NCI-H82 treated with DMSO at 0.1 percent for 48 hours (cell line): ENCODE data around the gene SERTAD2.

ENCODE experiments used
- DNase-seq: peaks from one replicate; lab custom pipeline; 2025; ENCODE audit not compliant: unreplicated experiment; lab: John Stamatoyannopoulos, UW

Gene SERTAD2

DNA sequence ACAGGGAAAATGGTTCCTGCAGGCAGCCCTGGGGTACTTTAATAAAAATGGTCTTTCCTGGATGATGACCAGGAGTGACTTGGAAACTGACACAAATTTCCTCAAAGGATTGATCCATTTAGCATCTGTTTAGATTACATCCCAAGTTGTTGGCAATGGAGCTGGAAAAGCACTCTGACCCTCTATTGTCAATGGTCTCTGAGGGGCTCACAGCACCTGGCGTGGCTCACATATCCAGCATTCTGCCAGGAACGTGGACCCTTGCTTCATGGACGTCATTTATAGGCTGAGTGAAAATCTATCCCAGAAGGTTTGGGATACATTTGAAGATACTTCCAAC is 43.8 kb downstream of the SERTAD2 start:
- no peak for DNase-seq

DNA sequence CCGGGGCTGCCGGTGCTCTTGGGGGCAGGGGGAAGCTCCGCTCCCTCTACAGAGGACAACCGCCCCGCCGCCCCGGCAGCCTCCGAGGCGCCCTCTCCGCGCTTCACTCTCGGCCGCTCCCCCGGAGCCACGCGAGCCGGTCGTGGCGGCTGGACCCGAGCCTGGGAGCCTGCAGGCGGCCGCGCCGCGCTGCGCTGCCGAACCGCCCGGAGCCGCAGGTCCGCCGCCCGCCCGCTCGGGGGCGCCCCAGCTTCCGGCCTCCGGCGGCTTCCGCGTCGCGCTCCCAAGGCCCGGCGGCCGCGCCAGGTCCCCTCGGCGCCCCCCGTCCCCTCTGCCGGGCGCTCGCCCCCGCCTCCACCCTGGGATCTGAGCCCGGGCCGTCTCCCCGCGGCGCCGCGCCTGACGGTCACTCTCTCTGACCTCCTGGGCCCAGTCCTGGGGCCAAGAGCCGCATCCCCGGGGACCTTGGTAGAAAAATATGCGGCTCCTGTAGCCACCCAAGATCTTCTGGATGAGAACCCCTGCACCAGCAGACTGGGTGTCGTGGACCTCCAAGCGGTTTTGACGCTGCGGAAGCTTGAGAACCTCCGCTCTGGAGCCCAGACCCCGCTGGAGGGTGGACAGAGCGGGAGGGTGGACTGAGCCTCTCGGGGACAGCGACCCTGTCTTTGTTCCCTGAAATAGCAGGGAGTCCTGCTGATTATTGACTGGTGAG is 44.3 kb downstream of the SERTAD2 start:
- DNase-seq, result no peak

DNA sequence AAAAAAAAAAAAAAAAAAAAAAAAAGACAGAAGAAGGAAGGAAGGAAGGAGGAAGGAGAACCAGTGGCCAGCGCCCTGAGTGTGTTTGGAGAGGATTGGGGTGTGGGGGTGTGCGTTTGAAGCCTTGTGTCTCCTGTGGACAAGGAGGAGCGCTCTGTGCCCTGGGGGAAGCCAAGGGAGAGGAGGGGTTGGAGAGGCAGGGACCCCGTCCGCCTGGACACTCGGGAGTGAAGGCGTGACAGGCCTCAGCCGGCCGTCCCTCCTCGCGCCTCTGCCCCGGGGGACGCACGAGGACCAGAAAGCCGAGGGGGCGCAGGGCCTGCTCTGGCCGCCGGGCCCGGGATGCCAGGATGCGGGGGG is 44.9 kb downstream of the SERTAD2 start:
- DNase-seq, result no peak

DNA sequence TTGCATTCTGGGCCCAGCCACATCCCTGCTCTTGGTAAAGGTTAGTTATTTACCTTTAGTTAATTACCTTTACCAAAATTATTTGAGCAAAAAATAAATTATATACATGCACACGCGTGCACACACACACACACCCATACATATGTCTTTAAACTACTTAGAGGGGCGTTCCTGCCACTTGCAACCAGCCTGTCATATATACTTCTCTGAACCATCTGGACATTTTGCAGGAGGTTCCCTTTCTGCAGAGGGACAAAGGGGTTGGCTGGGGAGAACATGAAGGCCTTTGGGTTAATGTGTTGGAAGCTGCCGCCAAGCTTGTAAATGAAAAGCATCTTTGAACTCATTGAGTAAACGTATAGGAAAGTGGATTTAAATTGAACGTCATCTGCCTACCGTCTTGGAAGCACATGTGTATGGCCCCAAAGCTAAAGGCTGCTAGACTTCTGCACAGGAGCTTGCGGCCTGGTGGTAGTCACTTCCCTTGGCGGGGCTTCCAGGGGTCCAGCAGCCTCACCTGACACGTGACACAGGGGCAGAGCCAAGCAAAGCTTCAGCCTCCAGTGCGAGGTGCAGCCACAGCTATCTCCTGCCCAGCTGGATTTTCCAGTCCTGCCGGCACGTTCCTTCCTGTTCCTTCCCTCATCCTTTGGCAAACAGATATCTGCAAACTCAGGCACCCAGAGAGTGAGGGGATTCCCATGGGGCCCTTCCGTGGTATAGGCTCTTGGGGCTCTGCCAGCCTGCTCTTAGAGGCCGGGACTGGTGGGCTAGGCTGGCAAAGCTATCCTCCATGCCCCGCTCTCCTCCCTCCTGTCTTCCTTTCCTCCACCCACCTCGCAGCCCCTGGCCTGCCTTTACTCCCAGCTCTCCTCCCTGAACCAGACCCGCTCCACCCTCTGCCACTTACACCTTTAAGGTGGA is 46.1 kb downstream of the SERTAD2 start:
- no peak for DNase-seq

DNA sequence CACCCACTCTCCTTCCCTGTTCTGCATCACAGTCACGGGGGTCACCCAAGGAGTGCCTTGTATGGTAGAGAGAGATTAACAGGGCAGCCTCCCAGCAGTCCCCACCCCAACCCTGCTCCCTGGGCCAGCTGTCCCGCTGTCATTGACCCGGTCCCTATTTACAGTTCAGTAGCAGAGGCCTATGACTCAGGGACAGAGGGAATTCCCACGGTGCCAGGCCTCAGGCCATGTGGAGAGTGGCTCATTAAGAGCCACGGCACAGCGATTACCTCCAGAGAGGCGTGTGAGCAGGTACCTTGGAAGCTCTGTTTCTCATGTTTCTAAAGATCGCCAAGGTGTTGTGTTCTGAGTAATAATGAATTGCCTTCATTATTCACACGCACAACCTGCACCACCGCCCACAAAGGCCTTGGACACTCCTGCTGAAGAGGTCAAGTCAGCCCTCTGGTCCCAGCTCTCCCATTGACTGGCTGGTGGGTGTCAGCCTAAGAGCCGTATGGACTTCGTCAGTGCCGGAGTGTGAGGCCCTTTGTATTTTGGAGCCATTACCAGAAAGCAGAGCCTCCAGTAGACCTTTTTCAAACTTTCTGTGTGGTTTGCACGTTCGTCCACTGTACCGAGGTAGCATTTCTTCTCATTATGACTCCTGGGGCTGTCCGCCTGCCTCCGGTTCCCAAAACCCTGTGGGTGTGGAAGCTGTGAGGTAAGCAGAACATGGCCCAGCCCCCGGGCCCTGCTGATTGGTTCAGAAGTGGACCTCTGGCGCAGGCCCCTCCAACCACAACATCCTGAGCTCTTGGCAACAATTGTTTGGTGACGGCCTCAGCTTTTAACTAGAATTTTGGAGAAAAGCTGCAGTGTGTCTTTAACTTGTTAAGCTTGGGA is 47.0 kb downstream of the SERTAD2 start:
- no peak for DNase-seq

DNA sequence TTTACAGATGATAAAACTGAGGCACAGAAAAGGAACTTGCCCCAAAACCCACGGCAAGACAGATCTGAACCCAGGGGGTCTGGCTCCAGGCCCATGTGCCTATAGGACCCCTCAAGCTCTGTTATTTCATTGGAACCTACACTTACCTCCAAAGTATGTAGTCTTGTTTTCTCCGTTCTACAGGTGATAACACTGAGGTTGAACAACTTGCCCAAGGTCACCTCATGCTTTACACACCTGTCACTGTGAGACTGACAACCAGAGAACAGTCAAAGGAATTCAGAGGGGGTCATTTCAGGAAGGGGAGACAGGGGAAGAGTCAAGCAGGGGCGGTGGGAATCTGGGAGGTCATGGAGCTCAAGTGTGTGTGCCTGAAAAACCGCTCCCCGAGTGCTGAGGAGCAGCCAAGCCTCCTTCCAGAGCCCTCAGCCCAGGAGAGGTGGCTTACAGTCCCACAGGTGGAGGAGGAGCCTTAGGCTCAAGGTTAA is 47.7 kb downstream of the SERTAD2 start:
- no peak for DNase-seq

DNA sequence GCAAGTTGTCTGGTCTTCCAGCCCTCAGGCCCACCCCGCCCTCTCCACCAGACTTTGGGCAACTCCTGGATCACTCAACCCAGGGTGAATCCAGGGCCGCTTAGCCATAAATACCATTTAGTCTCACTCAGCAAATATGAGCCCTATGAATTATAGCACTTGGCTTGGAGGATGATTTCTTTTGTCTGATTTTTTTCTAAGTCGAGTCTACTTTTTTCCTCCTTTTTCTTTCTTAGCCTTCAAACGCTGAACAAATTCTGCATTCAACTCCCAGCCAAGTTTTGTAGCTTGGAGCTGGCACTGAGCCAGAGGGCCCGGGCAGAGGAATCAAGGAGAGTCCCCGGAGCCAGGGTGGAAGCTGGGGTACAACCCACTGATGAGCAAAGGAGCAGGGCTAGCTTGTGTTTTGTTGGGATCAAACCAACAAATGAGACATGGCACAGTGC is 48.7 kb downstream of the SERTAD2 start:
- no peak for DNase-seq

DNA sequence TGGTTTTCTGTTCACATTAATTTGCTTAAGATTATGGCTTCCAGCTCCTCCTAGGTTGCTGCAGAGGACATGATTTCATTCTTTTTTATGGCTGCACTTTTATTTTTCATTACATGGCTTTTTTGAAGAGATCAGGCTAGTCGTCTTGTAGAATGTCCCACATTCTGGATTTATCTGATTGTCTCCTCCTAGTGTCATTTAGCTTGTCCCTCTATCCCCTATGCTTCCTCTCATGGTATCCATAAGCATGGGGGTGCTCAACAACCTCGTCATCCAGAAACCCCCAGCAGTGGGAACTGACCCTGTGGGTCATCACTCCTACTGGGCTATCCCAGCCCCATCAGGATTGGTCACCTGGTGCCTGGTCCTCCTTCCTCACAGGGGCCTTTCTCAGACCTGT is 49.6 kb downstream of the SERTAD2 start:
- no peak for DNase-seq

DNA sequence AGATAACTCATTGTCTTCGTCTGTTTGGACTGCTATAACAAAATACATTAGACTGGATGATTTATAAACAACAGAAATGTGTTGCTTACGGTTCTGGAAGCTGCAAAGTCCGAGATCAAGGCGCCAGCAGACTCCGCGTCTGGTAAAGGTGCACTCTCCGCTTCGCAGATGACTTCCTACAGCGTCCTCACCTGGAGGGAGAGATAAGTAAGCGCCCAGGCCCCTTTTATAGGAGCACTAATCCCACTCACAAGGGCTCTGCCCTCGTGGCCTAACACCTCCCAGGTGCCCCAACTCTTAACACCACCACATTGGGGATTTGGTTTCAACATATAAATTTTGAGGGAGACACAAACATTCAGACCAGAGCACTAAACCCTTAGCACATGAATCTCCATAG is 51.3 kb downstream of the SERTAD2 start:
- no peak for DNase-seq

DNA sequence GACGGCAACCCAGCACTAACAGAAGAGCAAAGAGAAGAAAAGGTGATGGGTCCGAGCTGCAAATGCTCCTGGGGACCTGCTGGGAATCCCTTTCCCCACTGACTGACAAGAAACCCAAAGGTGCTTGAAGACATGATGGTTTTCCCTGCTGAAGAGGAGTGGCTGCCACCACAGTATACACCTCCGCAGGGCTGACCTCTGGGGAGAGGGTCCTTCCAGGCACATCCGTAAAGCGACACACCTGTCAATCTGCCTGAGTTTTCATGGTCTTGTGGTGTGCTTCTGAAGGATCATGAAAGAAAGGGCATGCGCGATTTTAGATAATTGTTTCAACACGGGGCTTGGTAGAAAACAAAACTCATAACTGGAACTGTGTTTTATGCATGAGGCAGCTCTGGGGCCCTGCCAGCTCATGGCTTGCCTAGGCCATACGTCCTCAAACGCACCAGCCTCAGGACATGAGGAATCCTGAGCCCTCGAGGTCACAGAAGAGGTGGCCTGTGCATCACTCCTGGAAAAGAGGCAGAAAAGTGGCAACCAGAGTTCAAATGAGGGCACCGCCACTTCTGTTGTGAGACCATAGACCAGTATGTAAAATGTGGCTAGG is 51.8 kb downstream of the SERTAD2 start:
- no peak for DNase-seq

DNA sequence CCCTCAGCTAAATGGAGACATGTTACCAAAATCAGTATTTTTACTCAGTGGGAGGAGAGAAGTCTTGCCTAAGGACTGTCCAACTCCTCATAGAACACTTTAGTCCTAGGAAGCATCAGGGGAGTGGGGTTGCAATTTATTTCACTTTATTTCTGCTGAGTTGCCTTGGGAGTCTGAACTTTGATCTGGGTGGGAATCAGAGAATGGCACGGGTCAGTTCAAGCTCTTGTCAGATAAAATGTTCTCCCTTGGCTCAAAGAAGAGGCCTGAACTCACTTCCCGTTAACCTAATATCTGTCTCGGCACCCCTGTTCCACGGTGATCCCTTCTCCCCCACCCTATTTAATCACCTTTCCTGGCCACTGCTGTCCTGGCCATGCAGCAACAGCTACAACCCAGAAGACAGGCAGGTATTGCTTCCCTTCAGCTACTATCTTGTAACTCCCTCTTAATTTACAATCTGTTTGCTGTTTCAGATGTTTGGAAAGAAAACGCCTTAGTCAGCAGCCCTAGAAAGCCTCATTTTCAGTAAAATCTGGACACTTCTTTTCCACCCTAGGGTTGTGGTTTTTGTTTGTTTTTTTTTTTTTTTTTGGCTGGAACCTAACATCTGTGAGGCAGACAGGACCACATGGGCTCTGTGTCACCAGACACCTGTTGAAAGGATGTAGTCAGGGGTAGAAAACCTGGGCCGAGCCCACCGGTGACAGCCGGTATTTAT is 52.5 kb downstream of the SERTAD2 start:
- no peak for DNase-seq

DNA sequence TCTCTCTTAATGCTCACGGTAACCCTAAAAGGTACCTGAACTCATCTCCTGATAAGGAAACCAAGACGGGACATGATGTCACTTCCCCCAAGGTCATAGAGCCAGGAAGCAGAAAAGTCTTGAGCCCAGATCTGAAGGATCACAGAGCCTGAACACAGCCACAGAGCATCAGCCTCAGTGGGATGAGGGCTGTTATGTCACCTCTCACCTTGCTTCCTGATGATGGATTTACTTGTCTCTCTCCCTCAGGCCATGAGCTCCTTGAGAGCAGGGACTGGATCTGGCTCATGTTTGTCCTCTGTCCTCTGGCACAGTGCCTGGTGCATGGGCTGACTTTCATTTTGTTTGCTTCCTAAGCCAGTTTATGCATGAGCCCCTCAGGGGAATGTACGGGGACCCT is 54.2 kb downstream of the SERTAD2 start:
- no peak for DNase-seq

DNA sequence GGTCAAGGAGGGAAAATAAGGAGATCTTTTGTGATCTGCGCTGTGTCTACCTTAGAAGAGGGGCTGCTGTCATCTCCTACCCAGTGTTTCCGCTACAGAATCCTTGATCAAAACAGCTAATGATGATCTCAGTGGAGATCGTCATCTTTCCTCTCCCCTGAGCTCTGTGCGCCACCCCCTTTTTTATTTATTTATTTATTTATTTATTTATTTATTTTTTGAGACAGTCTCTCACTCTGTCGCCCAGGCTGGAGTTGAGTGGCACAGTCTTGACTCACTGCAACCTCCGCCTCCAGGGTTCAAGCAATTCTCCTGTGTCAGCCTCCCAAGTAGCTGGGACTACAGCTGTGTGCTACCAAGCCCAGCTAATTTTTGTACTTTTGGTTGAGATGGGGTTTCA is 55.5 kb downstream of the SERTAD2 start:
- DNase-seq, result no peak

DNA sequence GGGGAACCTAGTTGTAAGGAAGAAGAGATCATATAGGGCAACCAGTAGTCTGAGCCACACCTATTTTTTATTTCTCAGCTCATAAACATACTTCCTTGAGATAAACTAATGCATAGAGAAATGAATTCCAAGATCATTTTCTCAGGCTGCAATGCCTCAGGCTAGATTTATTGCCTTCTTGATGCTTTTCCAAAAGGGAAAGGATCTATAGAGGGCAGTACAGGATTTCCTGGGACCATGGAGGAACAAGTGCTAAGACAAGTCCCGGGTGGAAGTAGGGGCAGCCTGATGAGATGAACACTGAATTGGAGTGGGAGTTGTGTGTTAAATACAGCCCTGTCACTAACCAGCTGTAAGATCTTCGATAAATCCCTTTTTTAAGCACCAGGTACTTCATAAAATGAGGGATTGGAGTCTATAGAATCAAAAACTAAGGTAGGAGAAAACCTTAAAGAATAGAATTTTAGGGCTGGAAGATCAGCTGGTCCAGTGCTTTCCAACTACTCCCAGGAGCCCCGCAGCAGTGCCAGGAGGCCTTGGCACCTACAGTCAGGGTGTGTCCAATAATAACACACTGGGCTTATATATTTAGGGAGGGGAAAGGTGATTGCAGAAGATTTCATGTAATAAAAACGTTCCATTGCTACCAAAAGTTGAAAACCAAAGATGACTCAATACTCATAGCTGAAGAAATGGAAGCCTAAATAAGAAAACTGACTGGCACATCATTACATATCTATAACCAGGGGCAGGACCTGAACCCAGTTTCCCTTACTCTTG is 58.1 kb downstream of the SERTAD2 start:
- DNase-seq, result peak; percentile 49

DNA sequence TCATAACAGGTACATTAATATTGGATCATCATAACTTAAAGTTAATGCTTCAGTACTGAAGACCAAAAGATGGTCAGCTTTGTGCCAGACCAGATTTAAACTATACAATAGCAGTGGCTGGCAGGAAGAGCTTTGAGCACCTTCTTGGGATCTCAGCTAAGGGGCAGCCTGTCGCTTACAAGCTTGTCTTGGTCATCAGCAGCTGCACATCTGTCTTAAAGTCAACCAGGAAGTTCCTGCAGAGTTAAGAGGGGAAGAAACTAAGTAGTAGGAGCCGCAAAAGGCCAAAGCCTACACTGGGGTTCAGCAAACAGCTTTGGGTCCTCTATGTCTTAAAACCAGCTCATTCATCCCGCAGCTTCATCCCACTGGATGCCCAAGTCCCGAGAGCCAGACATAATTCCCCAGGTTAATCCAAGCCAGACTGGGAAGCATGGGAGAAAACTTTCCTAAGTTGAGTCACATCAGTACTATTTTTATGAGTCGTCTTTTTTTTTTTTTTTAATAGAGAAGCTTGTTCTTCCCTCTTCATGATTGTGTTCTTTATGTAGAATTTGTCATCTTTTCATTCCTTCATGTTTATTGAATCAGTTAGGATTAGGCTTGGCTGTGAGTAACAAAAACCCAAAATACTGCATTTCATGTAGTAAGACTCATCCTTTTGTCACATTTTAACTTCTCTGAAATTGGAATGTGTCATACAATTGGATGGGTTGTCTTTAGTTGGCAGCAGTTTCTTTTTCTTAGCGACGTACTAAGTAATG is 59.3 kb downstream of the SERTAD2 start:
- no peak for DNase-seq

DNA sequence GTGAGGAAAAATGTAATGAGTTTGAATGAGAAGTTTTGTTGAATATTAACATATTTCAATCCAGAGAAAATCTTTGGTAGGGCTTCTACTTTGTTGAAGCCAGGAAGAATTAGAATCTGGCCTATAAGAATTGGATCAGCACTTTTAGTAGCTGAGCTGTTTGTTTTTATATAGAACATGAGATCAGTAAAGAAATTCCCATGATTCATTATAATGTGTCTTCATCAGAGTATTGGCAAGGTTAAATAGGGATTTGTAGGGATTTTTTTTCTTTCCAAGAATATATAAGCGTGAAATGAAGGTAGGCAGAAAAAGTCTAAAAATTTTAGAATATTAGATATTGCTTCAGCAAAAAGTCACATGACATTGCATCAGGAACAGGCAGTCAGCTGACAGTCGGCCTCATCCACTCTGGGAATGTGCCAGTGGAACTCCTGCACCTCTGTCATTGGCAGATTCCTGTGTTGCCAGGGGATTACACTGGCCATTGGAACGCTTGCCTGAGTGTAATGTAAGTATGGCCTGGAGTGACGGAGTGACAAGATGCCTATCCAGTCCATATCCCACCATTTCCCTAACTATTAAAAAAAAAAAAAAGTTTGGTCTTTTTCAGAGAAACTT is 60.6 kb downstream of the SERTAD2 start:
- DNase-seq, result no peak

DNA sequence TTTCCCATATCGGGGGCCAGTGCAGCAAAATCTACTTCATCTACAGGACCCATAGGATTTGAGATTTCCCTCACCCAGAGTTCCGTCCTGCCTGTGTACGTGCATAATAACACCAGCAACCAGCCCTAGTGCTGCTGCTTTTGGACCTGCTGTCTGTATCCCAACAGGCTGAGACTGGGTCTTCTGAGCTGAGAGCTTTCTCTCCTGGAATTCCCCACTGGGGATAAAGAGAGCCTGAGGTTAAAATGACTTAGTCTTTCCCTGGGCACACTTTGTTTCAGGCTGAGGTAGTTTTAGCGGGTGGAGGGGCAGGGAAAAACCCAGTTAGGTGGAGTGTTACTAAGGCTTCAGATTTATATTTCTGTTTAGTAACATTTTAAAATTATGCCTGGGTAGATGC is 62.5 kb downstream of the SERTAD2 start:
- no peak for DNase-seq

DNA sequence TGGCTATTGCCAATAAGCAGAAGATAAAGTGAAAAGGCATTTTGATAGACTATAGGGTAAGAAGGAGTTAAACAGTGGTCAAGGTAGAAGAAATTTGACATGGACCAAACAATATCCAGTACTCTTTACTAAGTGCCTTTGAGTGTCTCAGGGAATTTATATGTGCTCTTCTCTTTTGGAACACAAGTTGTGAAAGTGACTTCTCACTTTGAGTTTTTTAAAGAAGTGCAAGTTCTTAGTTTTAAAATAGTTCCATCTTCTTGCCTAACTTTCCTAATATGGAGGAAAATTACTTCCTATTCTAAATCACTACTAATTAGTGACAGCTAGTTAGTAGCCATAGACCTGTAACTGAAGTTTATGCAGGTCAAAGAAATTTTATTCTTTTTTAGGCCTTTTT is 66.2 kb downstream of the SERTAD2 start:
- no peak for DNase-seq
